B cell (primary cell): ENCODE data around the gene ELAVL2. TPM values are rescaled to one million over a fixed set of nuclear protein-coding genes. Genes with fewer than 3 reads are reported as not detected.

ENCODE experiments used
- ATAC-seq: fragments of 200-7000 bp; cut with Tn5 transposase; one replicate; pipeline ENCODE4 v1.10.0; 2021; ENCODE audit warnings: low read depth, mild to moderate bottlenecking, moderate number of reproducible peaks, moderate library complexity
- CTCF ChIA-PET: fragments of 350-600 bp; sonication (Branson Sonifier 250); formaldehyde crosslinking; loops from one replicate; lab custom pipeline; 2021; ENCODE audit warnings: antibody characterized with exemption, inconsistent platforms; lab: Charles Lee
- POLR2A ChIA-PET: fragments of 350-600 bp; sonication (Branson Sonifier 250); formaldehyde crosslinking; loops from one replicate; lab custom pipeline; 2021; ENCODE audit warnings: antibody characterized with exemption; lab: Charles Lee
- DNase-seq: peaks from one replicate; pipeline ENCODE4 v3.0.0; 2013
- H2AFZ ChIP-seq: 2 replicates; pipeline ENCODE4 v1.6.1; 2012; ENCODE audit warnings: mild to moderate bottlenecking, low read depth, low read length; ENCODE audit not compliant: insufficient read depth, poor library complexity, severe bottlenecking
- H3K27ac ChIP-seq, 2 donors: 1 replicate in 1 of 2; 2 replicates in 1 of 2; pipeline ENCODE4 v1.5.1; 2012 to 2013; ENCODE audit warnings: low read length in 2 of 2, mild to moderate bottlenecking in 2 of 2, moderate library complexity in 1 of 2
- H3K27me3 ChIP-seq, 4 experiments: fragments of 200-600 bp in 1 of 4; sonication (generic) in 1 of 4; replicated peaks in 1 of 4; 1 replicate in 2 of 4; 2 replicates in 2 of 4; pipeline versions ENCODE4 v1.6.1 to v1.7.0; 2013 to 2016; ENCODE audit warnings: low read length in 3 of 4, mild to moderate bottlenecking in 2 of 4, mixed read lengths in 1 of 4, moderate library complexity in 1 of 4; ENCODE audit not compliant: insufficient read depth in 4 of 4, control insufficient read depth in 3 of 4; ENCODE audit errors: control extremely low read depth in 1 of 4
- H3K36me3 ChIP-seq, 2 experiments: replicated peaks in 1 of 2; 1 replicate in 1 of 2; 2 replicates in 1 of 2; pipeline versions ENCODE4 v1.6.1 to v1.7.1; 2013; ENCODE audit warnings: low read length in 1 of 2; ENCODE audit not compliant: insufficient read depth in 2 of 2, control insufficient read depth in 1 of 2; ENCODE audit errors: control extremely low read depth in 1 of 2, extremely low read depth in 1 of 2
- H3K4me1 ChIP-seq, 2 donors: fragments of 200-600 bp in 1 of 2; sonication (generic) in 1 of 2; 1 replicate in 1 of 2; 2 replicates in 1 of 2; pipeline versions ENCODE4 v1.5.1 to v1.6.1; 2013 to 2017; ENCODE audit warnings: low read length in 2 of 2; ENCODE audit not compliant: control insufficient read depth in 2 of 2, insufficient read depth in 2 of 2
- H3K4me2 ChIP-seq: replicated peaks from 2 replicates; pipeline ENCODE3; 2012; ENCODE audit warnings: mild to moderate bottlenecking, low read depth, low read length; ENCODE audit not compliant: poor library complexity, severe bottlenecking
- H3K4me3 ChIP-seq, 5 experiments: fragments of 200-600 bp in 1 of 5; sonication (generic) in 1 of 5; 1 replicate in 3 of 5; 2 replicates in 2 of 5; pipeline versions ENCODE4 v1.5.1 to v1.7.0; 2011 to 2016; ENCODE audit warnings: low read length in 4 of 5, mild to moderate bottlenecking in 4 of 5, low read depth in 2 of 5, control low read depth in 1 of 5, moderate library complexity in 1 of 5; ENCODE audit not compliant: insufficient read depth in 1 of 5; ENCODE audit errors: control extremely low read depth in 1 of 5, extremely low read depth in 1 of 5
- H3K79me2 ChIP-seq: fragments of 200-600 bp; sonication (generic); one replicate; pipeline ENCODE4 v1.6.0; 2016; ENCODE audit warnings: low read length; ENCODE audit not compliant: control insufficient read depth, insufficient read depth
- H3K9ac ChIP-seq: fragments of 200-600 bp; sonication (generic); 2 replicates; pipeline ENCODE4 v1.6.1; 2017; ENCODE audit warnings: mild to moderate bottlenecking, low read length, moderate library complexity
- H3K9me3 ChIP-seq, 3 donors: one replicate each; pipeline versions ENCODE4 v1.6.1 to v1.7.1; 2013; ENCODE audit warnings: low read length in 2 of 3; ENCODE audit not compliant: control insufficient read depth in 2 of 3, insufficient read depth in 1 of 3; ENCODE audit errors: control extremely low read depth in 1 of 3
- H4K20me1 ChIP-seq: 2 replicates; pipeline ENCODE4 v1.6.0; 2012; ENCODE audit warnings: mild to moderate bottlenecking, low read length; ENCODE audit not compliant: insufficient read depth, control insufficient read depth, poor library complexity, severe bottlenecking
- H3K27ac Mint-ChIP-seq: one replicate; pipeline ENCODE4 v1.8.0; 2021; ENCODE audit warnings: mixed read lengths
- H3K27me3 Mint-ChIP-seq: one replicate; pipeline ENCODE4 v1.8.0; 2021; ENCODE audit warnings: mixed read lengths
- H3K4me1 Mint-ChIP-seq: one replicate; pipeline ENCODE4 v1.8.0; 2021; ENCODE audit warnings: mixed read lengths
- H3K4me3 Mint-ChIP-seq: one replicate; pipeline ENCODE4 v1.8.0; 2021; ENCODE audit warnings: mixed read lengths
- H3K9me3 Mint-ChIP-seq: one replicate; pipeline ENCODE4 v1.8.0; 2022; ENCODE audit warnings: mixed read lengths; ENCODE audit not compliant: insufficient read depth
- CTCF ChIP-seq: fragments of 200-600 bp; IDR thresholded peaks from one replicate; pipeline ENCODE4 v1.8.0; 2022; ENCODE audit warnings: antibody characterized with exemption, mild to moderate bottlenecking
- EZH2 ChIP-seq: IDR thresholded peaks from 2 replicates; pipeline ENCODE4 v1.6.1; 2012; ENCODE audit warnings: borderline replicate concordance, low read depth, mild to moderate bottlenecking, moderate library complexity, low read length; ENCODE audit not compliant: insufficient read depth, poor library complexity, severe bottlenecking
- WGBS: methylation state at CpG from one replicate; pipeline ENCODE4 v1.1.5; 2013; ENCODE audit warnings: missing lambda C conversion rate; ENCODE audit not compliant: insufficient coverage; 5-methylcytosine and 5-hydroxymethylcytosine counted together
- intact Hi-C: fragments of 100-400 bp; cut with micrococcal nuclease; formaldehyde crosslinking; loops from one replicate; pipeline ENCODE4 v1.10.0; 2022
- polyA plus RNA-seq: library from polyadenylated mRNA; depleted of rRNA; stranded (reverse); fragments of >200 nt; gene quantifications from 2 replicates; pipeline ENCODE4 v1.2.3, GENCODE V29; 2012
- total RNA-seq, 2 donors: library from RNA; stranded (reverse); fragments of 120-200 nt in 1 of 2; gene quantifications; 1 replicate in 1 of 2; 2 replicates in 1 of 2; pipeline versions ENCODE4 v1.2.3 to v1.2.4, GENCODE V29; 2013 to 2022

Gene ELAVL2
- total and polyA plus RNA-seq, 2 donors (not counting 1 experiment from before 2014, with no cell fraction given): not detected

- Histone ChIP-seq H3K79me2 (no peaks in the 10 kb centered on the region), H3K4me2 (no peak overlapping the region), H3K27me3 (no peaks in the 10 kb centered on the region), H3K4me3 (no peak overlapping the region), H3K9ac (no peak overlapping the region), H2AFZ (no peak overlapping the region), H3K36me3 (no peaks in the 10 kb centered on the region), H3K9me3 (no peaks in the 10 kb centered on the region), H3K27ac (no peak overlapping the region), H4K20me1 (no peaks in the 10 kb centered on the region), H3K4me1 (no peaks in the 10 kb centered on the region)
- H3K27me3 Mint-ChIP-seq: no peaks in the 10 kb centered on the region
- no peak overlapping the region for H3K4me3 Mint-ChIP-seq
- 92% methylated on average over 1 of the region's 3 CpGs for WGBS
- intact Hi-C loops: no loop called here
- ATAC-seq (no peak), DNase-seq (no peak)
- no peaks in the 10 kb centered on the region for H3K4me1 Mint-ChIP-seq
- CTCF ChIA-PET: no interaction called here
- TF ChIP-seq CTCF: no peak
- TF ChIP-seq EZH2: no peak
- H3K27ac Mint-ChIP-seq: no peak overlapping the region
- no peaks in the 10 kb centered on the region for H3K9me3 Mint-ChIP-seq
- POLR2A ChIA-PET: no interaction called here
These were observed 118.8 kb downstream of the ELAVL2 start for GRCh38 chr9:23707249-23707648.

DNA sequence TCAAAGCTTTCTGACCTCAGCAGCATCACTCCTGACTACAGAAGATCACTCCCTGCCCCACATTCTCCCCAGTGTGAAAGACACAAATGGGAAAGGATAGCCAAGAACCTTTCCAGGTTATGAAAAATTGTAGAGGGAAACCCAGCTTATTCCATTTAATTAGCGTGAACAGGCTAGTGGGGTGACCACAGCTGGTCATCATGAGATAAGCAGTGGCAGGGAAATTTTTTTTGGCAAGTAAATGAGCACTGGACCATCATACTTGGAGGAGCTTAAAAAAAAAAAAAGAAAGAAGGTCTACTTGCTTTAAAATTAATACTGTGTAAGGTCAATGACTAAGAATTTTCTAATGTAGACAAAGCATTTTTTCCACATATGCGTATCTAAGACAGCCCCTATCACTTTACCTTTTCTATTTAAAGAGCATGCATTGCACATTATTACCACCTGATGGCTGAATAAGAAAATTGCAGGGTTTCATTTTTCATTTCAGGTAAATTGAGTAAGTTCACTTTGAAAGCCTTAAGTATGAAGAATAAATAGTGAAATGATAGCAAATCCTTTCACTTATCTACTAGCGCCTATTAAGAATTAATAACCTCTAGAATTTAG is 123.6 kb downstream of the ELAVL2 start:
- Histone ChIP-seq H4K20me1 (no peaks in the 10 kb centered on the region), H3K9me3 (no peaks in the 10 kb centered on the region), H2AFZ (no peak overlapping the region), H3K9ac (no peak overlapping the region), H3K27me3 (no peaks in the 10 kb centered on the region), H3K27ac (no peak overlapping the region), H3K4me3 (no peak overlapping the region), H3K4me2 (no peak overlapping the region), H3K79me2 (no peaks in the 10 kb centered on the region), H3K36me3 (no peaks in the 10 kb centered on the region), H3K4me1 (no peaks in the 10 kb centered on the region)
- no CpG with 5 or more reads among the region's 3 CpGs for WGBS
- Mint-ChIP-seq H3K9me3 (no peaks in the 10 kb centered on the region), H3K27me3 (no peaks in the 10 kb centered on the region), H3K4me1 (no peaks in the 10 kb centered on the region), H3K4me3 (no peak overlapping the region), H3K27ac (no peak overlapping the region)
- POLR2A ChIA-PET: no interaction called here
- ATAC-seq (no peak), DNase-seq (no peak)
- intact Hi-C loops: no loop called here
- CTCF ChIA-PET: no interaction called here
- TF ChIP-seq CTCF (no peak), EZH2 (no peak)
